ENCODE measurements around the gene DENND5A. TPM values are rescaled to one million over a fixed set of nuclear protein-coding genes. Genes with fewer than 3 reads are reported as not detected.

Gene DENND5A
- total and polyA plus RNA-seq, 3 donors from 2014 or later, result 51.2 to 88.8 (median 73.6) TPM

DNA sequence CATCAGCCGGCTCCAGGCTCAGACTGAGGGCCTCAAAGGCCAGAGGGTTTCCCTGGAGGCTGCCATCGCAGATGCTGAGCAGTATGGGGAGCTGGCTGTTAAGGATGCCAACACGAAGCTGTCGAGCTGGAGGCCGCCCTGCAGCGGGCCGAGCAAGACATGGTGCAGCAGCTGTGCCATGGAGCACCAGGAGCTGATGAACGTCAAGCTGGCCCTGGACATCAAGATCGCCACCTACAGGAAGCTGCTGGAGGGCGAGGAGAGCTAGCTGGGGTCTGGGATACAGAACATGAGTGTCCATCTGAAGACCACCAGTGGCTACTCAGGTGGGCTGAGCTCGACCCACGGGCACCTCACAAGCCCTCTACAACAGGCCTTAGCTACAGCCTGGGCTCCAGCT is 169.7 kb downstream of the DENND5A start:
- intact Hi-C loops (cut with DNase I; ENCODE audit: low total_unique reads), result no loop called here
- no peak for TF ChIP-seq POLR2A (IDR thresholded peaks at IDR 0.05)
- Histone ChIP-seq H3K27ac (no peak overlapping the region), H3K9me3 (no peaks in the 10 kb centered on the region), H3K4me1 (no peaks in the 10 kb centered on the region), H3K36me3 (ENCODE audit: low read depth, missing control alignments) (no peaks in the 10 kb centered on the region), H3K4me3 (no peak overlapping the region), H3K27me3 (no peaks in the 10 kb centered on the region)
- DNase-seq, result no peak
- 91 to 99% methylated on average over 12 of the region's 12 CpGs for WGBS, 2 donors

DNA sequence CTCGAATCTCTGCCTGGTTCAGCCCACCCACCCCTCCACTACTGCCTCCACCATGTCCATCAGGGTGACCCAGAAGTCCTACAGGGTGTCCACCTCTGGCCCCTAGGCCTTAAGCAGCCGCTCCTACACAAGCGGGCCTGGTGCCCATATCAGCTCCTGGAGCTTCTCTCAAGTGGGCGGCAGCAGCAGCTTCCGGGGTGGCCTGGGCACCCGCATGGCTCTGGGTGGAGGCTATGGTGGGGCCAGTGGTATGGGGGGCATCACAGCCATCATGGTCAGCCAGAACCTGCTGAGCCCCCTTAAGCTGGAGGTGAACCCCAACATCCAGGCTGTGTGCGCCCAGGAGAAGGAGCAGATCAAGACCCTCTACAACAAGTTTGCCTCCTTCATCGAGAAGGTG is 170.7 kb downstream of the DENND5A start:
- DNase-seq, result no peak
- TF ChIP-seq, protein P1, sequence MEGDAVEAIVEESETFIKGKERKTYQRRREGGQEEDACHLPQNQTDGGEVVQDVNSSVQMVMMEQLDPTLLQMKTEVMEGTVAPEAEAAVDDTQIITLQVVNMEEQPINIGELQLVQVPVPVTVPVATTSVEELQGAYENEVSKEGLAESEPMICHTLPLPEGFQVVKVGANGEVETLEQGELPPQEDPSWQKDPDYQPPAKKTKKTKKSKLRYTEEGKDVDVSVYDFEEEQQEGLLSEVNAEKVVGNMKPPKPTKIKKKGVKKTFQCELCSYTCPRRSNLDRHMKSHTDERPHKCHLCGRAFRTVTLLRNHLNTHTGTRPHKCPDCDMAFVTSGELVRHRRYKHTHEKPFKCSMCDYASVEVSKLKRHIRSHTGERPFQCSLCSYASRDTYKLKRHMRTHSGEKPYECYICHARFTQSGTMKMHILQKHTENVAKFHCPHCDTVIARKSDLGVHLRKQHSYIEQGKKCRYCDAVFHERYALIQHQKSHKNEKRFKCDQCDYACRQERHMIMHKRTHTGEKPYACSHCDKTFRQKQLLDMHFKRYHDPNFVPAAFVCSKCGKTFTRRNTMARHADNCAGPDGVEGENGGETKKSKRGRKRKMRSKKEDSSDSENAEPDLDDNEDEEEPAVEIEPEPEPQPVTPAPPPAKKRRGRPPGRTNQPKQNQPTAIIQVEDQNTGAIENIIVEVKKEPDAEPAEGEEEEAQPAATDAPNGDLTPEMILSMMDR (IDR thresholded peaks at IDR 0.05), result no peak
- no peak for TF ChIP-seq POLR2A (IDR thresholded peaks at IDR 0.05)
- intact Hi-C loops (cut with DNase I; ENCODE audit: low total_unique reads), result no loop called here
- no peaks in the 10 kb centered on the region for H3K4me1 ChIP-seq
- 91 to 92% methylated on average over 5 to 8 of the region's 8 CpGs for WGBS, 2 donors
- H3K4me3 ChIP-seq, result no peak overlapping the region
- H3K9me3 ChIP-seq, result no peaks in the 10 kb centered on the region
- no peak overlapping the region for H3K27ac ChIP-seq
- no peaks in the 10 kb centered on the region for H3K36me3 ChIP-seq (ENCODE audit: low read depth, missing control alignments)
- H3K27me3 ChIP-seq, result no peaks in the 10 kb centered on the region

DNA sequence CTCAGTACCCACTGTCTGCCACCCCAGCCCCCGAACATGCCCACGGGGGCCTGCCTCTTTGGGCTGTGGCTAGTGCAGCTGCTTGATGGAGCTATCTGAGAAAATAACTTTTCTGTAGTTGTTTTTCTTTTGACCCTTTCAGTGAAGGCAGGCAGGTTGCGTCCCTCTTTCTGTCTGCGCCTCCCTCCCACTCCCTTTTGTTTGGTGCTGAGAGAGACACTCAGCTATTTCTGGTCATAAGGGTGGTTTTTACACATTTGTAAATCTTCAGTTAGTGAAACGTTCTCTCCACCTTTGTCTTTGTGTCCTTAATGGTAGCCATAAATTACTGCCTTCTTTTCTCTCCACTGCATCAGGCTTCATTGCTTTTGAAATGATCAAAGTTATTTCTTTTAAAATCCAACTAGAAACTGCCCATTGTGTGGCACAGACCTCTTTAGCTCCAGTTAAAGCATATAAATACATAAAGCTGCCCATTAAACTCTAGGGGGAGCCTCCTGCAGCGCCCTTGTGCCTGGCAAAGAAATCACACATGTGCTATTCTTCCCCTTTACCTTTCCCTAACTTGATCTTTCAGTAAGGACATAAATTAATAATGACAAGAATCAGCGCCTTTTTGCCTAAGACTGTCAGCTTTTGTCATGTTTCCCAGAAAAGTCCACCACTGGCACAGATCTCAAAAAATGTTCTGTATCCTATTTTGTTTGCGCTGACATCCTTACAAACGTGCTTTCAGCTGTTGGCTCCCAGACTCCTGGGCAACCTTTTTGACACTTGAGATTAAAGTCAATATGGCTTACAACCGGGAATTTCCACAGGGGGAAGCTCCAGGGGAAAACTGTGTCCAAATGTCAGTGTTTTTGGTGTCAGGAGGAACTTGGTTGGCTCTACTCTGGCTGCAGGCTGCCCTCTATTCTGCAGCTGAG is 172.0 kb downstream of the DENND5A start:
- H3K36me3 ChIP-seq (ENCODE audit: low read depth, missing control alignments), result no peaks in the 10 kb centered on the region
- no peak for TF ChIP-seq POLR2A (IDR thresholded peaks at IDR 0.05)
- TF ChIP-seq, protein P1 (IDR thresholded peaks at IDR 0.05), result no peak
- WGBS, 2 donors, result 80 to 84% methylated on average over 10 of the region's 10 CpGs
- intact Hi-C loops (cut with DNase I; ENCODE audit: low total_unique reads), result no loop called here
- H3K27me3 ChIP-seq, result no peaks in the 10 kb centered on the region
- H3K4me1 ChIP-seq, result no peaks in the 10 kb centered on the region
- H3K9me3 ChIP-seq, result no peaks in the 10 kb centered on the region
- DNase-seq, result no peak
- no peak overlapping the region for H3K4me3 ChIP-seq
- no peak overlapping the region for H3K27ac ChIP-seq

DNA sequence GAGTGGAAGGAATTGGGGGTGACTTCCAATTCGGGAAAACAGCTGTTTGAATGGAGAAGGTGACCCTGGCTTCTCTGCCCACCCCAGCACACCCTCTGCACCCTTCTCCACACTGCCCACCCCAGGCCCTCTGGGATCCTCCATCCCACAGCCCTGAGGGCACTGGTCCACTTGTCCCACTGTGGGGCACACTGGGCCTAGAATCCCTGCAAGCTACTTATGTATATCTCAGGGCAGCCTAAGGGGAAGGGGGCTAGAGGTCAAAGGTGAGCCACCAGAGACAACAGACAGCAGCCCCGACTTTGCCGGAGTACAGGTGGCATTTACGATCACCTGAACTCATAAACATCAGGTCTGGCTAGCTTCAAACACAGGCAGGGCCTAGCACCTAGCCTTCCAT is 173.1 kb downstream of the DENND5A start:
- no peak for DNase-seq
- Histone ChIP-seq H3K27me3 (no peaks in the 10 kb centered on the region), H3K4me1 (no peaks in the 10 kb centered on the region), H3K9me3 (no peaks in the 10 kb centered on the region), H3K27ac (no peak overlapping the region), H3K36me3 (ENCODE audit: low read depth, missing control alignments) (no peaks in the 10 kb centered on the region), H3K4me3 (no peak overlapping the region)
- intact Hi-C loops (cut with DNase I; ENCODE audit: low total_unique reads), result no loop called here
- TF ChIP-seq, protein P1 (IDR thresholded peaks at IDR 0.05), result no peak
- no peak for TF ChIP-seq POLR2A (IDR thresholded peaks at IDR 0.05)
- 77 to 79% methylated on average over 4 of the region's 4 CpGs for WGBS, 2 donors

DNA sequence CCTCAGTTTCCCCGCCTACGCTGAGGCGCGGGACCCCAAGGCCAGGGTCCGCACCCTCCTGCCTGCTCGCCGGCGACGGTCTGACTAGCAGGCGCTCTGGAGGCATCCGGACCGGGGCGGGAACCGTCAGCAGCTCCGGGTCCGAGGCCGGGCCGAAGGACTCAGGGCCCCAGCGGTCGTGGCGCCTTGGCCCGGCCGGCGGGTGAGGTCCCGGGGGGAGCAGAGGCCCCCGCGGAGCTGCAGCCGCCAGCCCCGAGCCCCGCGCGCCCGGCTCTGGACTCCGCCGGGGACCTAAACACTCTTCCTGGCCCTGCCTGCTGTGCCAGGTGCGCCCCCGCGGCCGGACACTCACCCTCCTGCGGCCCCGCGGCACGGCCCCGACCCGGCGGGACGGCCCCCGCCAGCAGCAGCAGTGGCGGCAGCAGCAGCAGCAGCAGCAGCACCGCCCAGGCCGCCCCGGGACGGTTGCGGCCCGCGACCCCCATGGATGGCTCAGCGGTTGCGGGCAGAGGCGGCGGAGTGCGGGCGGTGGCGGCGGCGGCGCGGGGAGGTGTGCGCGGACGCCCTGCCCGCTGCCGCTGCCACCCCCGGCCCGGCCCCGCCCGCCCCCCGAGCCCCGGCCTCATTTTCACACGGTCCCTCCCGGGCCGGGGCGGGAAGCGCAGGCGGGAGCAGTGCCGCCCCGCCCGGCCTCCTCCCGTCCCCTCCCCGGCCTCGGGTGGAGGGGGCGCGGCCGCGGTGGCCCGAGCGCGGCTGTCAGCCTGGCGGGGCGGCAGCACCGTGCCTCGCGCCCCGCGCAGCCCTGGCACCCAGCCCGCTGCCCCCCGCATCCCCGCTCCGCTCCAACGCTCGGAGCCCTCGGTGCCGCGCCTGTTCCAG is 173.9 kb downstream of the DENND5A start, which contains the start of gene SCUBE2:
SCUBE2 (minus strand) TSS at position 556 of the 879 bp plus-strand sequence; CDS start at position 485, 71 bp downstream.
- intact Hi-C loops (cut with DNase I; ENCODE audit: low total_unique reads), result no loop called here
- DNase-seq, result no peak
- no peak for TF ChIP-seq POLR2A (IDR thresholded peaks at IDR 0.05)
- TF ChIP-seq, protein P1 (IDR thresholded peaks at IDR 0.05), result no peak

More for the DNA sequence above, 173.9 kb downstream of the DENND5A start, which contains the start of gene SCUBE2:
- Histone ChIP-seq H3K9me3 (no peaks in the 10 kb centered on the region), H3K27ac (no peak within 1 kb of the TSS), H3K4me1 (no peaks in the 10 kb centered on the region), H3K4me3 (peak within 1 kb of the TSS; percentile 46 to 50), H3K27me3 (no peaks in the 10 kb centered on the region), H3K36me3 (ENCODE audit: low read depth, missing control alignments) (no peaks in the 10 kb centered on the region)
- WGBS, 2 donors, result 4% methylated on average over 28 of the region's 113 CpGs; no CpG with 5 or more reads in 1 of the 2 donors
